Fibroblast of skin of back (primary cell): ENCODE results near the gene CACNA1D.
"Not testable (repeated sequence)": the region's sequence is repeated elsewhere in the genome, so short reads cannot be mapped to it uniquely, and the experiment has no call there.

Source experiments
- DNase-seq: peaks from one replicate; pipeline ENCODE4 v3.0.0-alpha.2; 2013

The CACNA1D gene

DNA sequence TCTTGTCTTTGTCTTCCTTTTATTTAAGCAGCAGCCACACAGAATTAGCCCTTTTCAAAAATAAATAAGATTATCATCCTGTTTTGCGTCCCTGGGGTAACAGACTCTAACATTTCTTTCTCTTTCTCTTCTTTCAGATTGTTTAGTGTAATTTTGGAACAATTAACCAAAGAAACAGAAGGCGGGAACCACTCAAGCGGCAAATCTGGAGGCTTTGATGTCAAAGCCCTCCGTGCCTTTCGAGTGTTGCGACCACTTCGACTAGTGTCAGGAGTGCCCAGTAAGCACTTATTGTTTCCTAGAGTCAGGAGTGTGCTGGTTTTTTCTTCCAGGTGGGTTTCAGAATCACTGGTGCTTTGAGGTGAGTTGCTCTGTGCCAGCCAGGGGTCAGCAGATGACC is 165.6 kb downstream of the CACNA1D start:
- DNase-seq = no peak

DNA sequence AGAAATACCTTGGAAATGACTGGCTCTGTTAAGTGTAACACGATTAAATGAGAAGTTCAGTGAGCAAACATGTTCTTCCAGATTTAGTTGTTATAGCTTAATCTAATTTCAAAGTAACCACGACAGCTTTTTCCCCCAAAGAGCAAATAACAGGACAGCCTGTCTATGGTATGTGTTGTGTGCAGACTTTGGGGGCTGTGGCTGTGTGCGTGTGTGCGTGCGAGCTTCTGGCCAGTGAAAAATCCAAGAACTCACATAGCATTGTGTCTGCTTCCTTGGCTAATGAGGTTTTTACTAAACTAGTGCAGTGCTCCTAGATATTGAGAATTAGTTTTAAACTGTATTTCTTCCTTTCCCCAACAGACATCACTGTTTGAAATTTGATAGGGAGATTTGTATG is 167.1 kb downstream of the CACNA1D start:
- no peak for DNase-seq

DNA sequence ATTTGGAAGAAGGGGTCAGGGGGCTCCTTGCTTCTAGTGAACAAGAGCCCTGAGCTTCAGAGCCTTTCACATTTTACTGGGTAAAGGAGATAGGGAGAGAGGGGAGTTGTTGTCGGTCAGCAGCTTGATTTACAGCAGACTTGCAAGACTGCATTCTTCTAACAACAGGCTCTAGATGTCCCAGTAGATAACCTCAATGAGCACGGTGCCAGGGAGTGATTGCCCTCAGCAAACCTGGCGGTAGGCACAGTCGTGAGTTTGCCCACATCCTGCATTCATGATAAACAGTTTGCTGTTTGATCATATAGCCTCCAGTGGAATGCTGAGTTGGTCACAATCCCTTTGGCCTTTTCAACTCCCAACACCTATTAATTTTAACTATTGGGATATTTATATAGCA is 170.4 kb downstream of the CACNA1D start:
- DNase-seq = not testable (repeated sequence)

DNA sequence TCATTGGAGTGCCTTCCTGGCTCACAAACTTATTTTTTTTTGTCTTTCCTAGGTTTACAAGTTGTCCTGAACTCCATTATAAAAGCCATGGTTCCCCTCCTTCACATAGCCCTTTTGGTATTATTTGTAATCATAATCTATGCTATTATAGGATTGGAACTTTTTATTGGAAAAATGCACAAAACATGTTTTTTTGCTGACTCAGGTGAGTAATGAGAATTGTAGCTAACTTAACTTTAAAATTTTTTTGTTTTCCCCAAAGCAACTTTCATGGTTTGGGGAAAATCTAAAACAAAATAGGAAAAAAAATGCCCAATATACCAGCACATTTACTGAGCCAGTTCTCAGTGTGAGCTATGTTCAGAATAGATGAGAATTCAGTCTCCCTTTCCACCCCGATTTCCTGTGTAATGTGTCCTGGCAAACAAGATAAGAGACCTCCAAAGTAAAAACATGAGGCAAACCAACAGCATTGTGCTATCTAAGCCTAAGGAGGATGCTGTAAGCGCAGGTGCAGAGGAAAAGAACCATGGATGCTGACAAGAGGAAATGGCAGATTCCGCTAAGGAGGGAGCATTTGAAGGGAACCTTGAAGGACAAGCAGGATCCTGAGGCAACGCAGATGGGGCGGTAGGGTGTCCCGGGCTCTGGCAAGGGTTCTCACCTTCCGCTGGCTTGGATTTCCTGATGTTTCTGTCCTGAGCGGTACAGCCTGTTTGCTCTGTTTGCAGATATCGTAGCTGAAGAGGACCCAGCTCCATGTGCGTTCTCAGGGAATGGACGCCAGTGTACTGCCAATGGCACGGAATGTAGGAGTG is 171.4 kb downstream of the CACNA1D start:
- DNase-seq = no peak

DNA sequence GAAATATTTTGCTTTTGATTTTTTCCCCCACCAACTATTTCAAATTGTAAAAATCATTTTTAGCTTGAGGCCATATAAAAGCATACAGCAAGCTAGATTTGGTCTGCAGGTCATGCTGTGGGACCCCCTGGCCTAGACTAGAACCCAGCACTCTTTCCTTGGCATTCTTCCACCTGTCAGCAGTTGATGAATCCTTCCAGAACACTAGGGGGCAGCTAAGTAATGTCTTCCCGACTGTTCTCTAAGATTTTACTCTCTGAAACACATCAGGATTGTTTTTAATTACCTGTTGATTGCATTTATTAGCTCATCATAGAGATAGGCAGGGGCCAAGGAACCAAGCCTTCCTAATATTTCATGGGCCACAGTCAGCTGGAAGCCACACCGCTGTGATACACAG is 174.5 kb downstream of the CACNA1D start:
- peak; percentile 4 for DNase-seq

DNA sequence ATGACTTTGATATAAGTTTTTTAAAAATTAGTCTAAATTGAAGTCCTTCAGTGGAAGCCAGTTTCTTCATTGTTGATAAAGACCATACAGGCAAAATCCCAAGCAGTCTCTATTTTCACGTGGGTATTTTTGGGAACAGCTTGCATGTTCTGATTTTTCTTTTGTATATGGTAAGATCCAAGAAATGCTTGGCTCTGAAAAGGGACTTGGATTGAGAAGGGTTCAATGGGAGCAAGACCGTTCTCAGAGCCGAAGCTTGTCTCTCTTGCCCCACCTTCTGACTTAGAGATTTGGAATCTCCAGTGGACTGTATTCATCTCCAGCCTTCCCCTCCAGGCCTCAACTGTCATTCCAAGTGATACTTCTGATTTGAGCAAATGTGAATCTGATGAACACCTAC is 176.3 kb downstream of the CACNA1D start:
- no peak for DNase-seq

DNA sequence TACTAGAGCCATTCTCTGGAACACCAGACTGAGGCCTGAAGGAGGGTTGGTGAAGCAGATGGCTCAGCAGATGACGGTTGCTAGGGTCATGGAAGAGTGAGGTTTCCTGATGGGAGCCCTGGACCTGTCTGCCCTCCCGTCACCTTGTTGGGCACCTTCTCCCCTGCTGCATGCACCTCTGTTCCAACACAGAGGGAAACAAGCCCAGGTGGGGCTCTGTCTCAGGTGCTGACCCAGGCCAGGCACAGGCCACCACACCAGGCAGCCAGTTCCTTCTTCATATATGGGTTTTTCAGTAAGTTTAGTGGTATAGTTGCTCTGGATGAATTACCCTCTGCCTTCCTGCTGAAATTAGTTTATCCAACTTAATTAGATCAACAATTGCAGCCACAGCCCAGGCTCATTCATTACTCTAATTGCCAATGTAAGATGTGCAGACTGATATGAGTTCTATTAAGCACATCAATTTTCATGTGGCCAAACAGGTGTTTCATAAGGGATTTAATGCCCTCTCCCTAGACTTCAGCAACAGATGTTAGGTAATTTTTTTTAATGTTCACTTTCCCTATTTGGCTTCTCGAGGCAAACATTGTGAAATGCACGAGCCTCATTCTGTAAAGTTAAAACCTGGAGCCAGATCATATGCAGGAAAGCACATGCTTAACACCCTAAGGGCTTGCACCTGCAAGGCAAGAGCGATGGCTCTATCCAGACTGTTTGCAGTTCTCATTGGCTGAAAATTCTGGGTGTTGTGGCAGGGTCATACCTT is 177.0 kb downstream of the CACNA1D start:
- DNase-seq = no peak

DNA sequence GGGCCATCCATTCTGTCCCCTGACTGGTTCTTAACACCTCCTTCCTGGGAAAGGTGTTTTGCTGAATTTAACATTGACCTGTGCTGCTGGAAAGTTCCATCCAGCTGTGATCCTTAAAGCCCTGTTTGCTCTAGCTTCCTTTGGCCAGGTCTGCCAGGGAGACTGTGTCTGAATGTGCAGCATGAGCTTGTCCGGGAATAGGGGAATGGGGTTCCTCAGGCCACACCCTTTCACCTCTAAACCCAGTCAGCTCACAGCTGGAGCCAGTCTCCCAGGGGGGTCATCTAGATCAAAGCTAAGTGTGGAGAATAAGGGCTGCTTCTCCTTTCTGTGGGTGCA is 177.5 kb downstream of the CACNA1D start:
- DNase-seq = no peak

DNA sequence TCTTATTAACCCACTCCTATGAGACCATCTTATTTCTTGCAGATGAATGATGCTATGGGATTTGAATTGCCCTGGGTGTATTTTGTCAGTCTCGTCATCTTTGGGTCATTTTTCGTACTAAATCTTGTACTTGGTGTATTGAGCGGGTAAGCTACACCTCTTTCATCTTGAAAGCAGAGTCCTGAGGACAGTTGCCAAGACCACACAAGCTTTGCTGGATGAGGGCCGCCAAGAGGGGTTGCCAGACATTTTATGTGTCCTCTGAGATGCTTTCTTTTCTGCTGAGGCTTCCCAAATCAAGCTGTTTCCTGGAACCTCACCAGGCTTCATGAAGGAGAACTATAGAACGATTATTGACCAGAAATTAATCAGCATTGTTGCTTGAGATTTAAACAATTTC is 178.6 kb downstream of the CACNA1D start:
- DNase-seq = no peak

DNA sequence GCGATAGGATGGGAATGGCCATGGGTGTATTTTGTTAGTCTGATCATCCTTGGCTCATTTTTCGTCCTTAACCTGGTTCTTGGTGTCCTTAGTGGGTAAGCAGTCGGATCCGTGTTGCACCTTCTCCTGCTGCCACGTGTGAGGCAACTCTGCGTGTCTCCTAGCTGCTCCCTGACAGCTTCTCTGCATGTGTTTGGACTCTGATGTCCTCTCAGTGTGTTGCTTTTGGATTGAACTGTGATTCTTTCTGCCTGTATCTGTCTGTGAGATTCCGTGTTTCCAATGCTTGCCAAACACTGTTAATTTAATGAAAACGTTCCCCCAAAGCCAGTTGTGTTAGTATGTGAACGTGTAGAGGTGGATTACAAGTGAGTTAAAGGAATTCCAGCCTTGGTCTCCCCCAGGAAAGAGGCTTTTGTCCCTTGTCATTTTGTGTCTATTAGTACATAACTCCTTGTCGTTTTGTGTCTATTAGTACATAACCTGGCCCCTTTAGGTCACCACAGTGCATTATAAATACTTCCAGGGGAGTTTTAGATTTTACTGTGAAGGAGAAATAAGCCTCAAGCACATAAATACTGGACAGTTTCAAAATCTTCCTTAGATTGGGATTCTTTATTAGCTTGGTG is 179.4 kb downstream of the CACNA1D start:
- DNase-seq = no peak

DNA sequence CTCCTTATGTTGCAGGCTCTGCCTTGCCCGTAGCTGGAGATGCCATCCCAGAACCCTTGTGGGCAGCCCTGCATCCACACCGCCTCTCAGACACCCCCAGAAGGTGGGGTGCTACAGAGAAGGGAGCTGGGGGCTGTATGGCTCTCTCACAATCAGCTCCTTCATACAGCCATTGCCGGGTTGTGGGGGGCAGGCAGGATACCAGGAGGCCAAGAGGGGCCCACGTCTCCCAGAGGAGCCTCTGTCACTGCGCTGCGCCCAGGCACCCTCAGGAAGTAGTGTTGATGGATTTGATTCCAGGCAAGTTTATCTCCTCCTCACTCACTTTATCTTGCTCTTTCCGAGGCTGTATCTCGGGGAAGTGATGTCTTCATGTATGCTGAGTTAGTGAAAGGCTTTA is 180.2 kb downstream of the CACNA1D start:
- no peak for DNase-seq

DNA sequence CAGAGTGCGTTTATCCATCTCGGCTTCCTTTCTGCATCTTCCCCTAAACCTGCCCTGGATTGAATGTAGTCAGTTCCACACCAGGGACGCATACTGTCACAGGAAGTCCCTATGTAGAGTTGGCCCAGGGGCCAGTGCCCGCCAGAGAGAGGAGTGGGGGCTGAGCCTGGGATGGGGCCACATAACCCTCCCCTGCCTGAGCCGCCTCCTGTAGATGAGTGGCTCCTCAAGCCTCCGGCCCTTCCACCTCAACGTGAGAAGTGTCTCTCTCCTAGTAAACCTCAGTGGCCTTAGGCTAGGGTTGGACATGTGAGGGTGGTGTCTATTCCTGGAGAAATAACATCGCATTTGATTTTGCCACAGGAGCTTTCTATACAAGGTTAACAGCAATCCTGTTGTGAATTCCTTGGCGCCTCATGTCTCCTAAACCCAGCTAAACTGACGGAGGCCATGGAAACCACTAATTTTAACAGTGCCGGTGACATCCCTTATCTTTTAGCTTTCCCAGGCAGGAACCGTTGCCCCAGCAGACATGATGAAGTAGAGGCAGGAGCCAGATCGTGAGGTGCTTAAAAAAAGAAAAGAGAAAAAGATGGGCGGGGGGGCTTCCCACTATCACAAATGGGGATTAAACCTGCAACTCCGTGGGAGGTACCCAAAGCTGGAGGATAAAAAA is 180.7 kb downstream of the CACNA1D start:
- DNase-seq = no peak

DNA sequence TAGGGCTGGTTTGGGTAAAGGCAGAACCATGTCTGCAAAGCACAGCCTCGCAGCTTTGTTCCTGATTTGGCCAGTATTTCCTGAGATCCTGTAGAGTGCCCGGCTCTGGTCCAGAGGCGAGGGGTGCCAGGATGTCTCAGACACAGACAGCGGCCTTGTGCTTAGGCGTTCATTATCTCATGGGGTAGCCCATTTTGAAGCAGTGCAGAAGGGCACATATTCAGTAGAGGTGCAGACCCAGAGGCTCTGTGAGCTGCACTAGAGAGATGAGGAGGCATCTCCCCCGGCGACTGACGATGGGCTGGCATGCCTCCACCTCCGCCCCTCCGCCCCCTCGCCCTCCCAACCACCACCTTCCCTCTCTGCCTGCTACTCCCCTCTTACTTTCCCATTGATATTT is 181.5 kb downstream of the CACNA1D start:
- DNase-seq = no peak

DNA sequence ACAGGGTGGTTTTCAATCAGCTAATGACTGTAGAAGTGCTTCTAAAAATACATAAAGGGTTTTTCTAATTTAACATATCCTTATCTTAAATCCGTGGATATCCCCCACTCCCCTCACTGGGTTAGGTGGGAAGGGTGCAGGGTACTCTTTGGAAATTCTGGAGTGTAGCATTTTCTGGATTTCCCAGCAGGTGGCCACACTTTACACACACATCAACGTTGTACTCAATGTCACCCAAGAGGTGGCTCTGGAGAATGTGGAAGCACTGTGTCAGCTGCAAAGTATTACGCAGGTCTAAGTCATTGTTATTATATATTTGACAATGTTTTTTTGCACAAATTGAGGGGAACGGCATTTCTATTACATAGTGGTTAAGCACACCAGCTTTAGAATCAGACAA is 183.0 kb downstream of the CACNA1D start:
- DNase-seq = peak; percentile 5

DNA sequence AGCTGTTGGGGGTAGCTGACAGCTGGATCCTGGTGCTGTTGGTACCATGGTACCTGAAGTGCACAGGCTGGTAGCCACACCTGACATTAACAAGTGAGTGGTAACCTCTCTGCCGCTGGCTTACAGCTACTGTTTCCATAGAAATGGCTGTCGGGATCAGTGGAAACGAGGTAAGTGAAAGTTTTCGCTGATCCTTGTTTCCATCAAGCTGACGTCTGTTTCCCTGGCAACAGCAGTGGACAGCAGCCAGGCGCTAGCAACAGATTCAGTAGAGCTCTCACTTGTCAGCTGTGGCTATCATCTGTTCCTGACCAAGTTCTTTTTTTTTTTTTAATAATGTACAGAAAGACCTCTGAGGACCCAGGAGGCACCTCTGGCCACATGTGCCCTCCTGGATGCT is 185.6 kb downstream of the CACNA1D start:
- DNase-seq = peak; percentile 6

DNA sequence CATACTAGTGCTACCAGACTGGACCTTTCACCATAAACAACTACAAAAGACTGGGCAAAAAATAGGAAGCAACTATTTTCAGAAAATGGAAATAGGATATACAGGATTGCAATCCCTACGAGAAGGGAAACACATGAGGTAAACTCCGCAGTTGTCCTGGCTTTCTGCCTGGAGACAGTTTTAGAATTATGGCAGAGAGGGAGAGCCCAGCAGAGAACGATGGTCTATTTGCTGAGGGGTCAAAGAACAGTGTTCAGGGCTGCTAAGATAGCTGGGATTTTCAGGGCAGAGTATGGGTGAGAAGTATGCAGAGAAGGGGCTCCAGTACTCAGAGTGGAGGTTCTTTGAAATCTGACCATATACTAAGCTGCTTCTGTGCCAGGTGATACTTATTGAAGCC is 188.4 kb downstream of the CACNA1D start:
- no peak for DNase-seq

DNA sequence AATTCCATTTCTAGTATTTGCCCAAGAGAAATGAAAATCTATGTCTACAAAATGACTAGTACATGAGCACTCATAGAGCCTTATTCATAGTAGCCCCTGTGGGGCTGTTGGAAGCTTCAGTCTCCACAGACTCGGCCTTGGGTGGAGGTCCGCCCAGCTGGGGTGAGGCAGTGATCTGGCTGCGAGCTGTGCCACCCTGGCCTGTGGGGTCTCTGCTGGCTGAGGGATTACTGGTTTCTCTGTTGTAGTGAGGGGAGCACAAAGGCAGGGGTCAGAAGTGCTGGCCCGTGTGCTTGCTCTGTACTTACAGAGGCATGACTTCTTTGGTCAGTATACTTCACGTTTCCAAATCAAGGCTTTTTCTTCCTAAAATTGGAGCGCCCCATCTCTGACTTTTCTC is 193.7 kb downstream of the CACNA1D start:
- no peak for DNase-seq

DNA sequence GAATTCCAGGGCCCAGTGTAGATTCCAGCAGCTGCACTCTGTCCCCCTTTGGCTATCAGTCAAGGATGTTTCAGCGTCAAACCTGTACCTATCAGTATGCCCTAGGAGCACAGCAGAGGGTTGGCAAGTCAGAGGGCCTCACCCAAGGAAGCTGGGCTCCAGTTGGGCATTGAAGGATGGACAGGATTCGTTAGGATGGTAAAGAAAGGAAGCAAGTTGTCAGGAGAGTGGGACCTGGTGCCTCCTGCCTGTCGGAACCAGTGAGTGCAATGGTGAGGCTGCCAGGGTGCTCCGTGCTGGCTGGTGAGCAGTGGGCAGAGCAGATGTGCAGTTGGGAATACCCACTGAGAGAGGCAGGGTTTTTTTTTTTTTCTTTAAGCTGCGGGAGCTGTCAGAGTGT is 194.6 kb downstream of the CACNA1D start:
- no peak for DNase-seq

DNA sequence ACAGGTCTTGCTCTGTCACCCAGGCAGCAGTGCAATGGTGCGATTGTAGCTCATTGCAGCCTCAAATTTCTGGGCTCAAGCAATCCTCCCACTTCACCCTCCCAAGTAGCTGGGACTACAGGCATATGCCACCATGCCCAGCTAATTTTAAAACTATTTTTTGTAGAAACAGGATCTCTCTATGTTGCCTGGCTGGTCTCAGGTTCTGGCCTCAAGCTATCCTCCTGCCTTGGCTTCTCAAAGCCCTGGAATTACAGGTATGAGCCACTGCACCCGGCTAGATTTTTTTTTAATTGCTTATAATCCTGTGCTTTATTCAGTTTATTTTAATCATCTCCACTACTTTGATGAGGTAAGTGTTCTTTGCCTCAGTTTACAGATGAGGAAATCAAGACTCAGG is 195.3 kb downstream of the CACNA1D start:
- DNase-seq = no peak

DNA sequence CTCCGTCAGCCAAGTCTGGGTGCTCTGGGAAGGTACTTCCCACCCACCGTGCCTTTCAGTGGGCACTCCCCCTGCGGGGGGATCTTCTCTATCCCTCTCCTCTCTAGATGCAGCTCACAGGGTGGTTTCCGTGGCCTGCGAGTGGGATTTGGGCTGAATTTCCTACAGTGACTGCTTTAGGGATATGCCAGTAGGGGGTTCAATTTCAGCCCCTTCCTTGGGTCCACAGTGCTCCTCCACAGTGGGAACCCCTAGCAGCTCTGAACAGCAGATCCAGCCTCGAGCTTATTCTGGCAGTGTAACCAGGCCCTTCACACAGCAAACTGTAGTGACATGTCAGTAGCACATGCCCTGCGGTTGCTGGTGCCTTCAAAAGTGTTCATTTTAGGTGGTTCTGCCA is 196.1 kb downstream of the CACNA1D start:
- no peak for DNase-seq

DNA sequence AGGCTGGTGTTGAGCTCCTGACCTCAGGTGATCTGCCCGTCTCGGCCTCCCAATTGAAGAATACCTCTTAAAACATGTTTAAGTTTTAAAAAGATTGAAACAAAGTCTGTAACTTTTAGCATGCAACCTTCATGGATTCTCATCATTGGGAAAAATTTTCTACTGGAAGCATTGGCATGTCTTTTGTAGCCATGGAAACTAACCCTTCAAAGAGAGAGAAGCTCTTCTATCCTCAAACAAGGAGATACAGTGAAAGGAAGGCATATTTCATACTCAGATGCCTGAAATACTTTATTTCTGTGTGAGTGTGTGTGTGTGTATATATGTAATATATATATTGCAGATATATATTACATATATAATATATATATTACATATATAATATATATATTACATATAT is 196.9 kb downstream of the CACNA1D start:
- DNase-seq = no peak

DNA sequence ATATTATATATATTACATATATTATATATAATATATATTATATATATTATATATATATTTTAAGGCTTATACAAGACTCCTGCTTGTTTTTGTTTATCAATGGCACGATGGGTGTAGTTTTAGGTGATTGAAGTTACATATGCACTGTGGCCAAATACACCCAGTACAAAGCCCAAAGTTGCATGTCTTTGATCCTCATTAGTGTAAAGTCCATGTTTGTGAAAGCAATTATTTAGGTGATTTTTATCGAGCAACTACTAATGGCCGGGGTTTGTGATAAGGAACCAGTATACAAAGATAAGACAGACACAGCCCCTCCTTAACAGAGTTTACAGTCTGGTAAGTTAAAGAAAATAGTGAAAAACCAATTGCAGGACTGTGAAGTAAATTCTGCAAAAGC is 197.5 kb downstream of the CACNA1D start:
- DNase-seq = no peak

DNA sequence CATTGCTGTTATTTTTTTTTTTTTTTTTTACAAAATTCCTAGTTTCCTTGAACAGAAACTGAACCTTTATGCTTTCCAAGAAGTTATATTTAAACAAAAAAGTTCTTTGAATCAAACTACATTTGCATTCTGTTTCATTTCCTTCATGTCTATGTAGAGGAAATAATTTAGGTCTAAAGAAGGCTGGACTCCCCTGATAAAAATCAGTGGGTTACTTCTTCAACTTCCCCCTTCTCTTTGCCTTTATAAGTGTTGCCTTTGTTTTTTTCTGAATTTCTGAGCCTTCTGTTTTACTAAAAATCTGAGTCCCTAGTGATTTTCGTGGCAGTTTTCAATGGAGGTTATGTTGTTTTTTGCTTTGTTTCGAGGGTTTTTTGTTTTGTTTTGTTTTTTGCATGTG is 199.0 kb downstream of the CACNA1D start:
- no peak for DNase-seq
